Nephron progenitor cell (in vitro differentiated cells): ENCODE results near the gene PLD1.

Experiments used
- DNase-seq: peaks from one replicate; pipeline ENCODE4 v3.0.0; 2021
- H3K27ac Mint-ChIP-seq: 2 replicates; pipeline ENCODE4 v1.8.0; 2021; ENCODE audit warnings: mild to moderate bottlenecking, moderate library complexity, mixed read lengths
- H3K27me3 Mint-ChIP-seq: 2 replicates; pipeline ENCODE4 v1.8.0; 2021; ENCODE audit warnings: mild to moderate bottlenecking, low read depth, mixed read lengths; ENCODE audit not compliant: poor library complexity
- H3K36me3 Mint-ChIP-seq: 2 replicates; pipeline ENCODE4 v1.8.0; 2021; ENCODE audit warnings: low read depth, mixed read lengths
- H3K4me1 Mint-ChIP-seq: 2 replicates; pipeline ENCODE4 v1.8.0; 2021; ENCODE audit warnings: mixed read lengths
- H3K4me3 Mint-ChIP-seq: 2 replicates; pipeline ENCODE4 v1.8.0; 2021; ENCODE audit warnings: mild to moderate bottlenecking, moderate library complexity, mixed read lengths
- H3K9me3 Mint-ChIP-seq: 2 replicates; pipeline ENCODE4 v1.8.0; 2021; ENCODE audit warnings: mild to moderate bottlenecking, moderate library complexity, mixed read lengths
- CTCF ChIP-seq: fragments of 200-600 bp; sonication (generic); IDR thresholded peaks from 2 replicates; pipeline ENCODE4 v1.5.0; 2021; ENCODE audit warnings: antibody characterized with exemption

PLD1 gene

DNA sequence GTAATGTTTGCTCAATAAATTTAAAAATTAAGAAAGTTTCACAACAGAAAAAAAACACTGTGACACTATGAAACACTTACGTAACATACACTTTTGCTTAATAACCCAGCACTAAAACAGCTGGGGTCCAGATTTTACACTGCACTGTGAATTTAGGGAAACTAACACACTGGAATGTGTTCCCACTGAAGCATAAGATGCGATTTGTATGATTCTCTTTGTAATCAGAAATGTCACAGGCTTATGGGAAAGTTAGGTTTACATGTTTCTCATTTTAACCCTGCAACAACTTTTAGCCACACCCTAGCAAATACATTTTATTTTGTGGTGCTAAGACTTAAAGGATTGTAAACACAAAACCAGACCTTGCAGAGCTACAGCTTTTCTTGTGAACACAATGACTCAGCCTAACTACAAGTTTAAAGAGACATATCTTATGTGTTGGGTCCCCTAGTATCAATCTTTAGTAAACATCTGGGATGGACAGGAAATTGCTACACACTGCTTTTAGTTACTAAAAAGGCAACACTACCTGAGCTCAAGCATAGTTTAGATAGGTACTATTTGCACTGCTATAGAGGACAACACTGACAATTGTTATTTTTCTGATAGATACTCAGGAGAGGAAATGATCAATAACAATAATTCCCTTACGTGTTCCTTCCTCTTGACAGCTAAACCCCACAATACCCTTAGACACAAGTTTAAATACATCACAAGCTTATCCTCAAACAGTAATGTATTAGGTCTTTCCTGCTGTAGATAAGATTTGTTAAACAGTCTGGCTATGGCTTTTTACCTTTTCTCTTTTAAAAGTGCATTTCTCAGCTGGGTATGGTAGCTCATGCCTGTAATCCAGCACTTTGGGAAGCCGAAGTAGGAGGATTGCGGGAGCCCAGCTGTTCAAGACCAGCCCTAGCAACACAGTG, 3.8 kb downstream of the PLD1 start:
- TF ChIP-seq CTCF: no peak
- no peaks in the 10 kb centered on the region for H3K9me3 Mint-ChIP-seq
- no peak overlapping the region for H3K4me3 Mint-ChIP-seq
- H3K27ac Mint-ChIP-seq: no peak overlapping the region
- peaks cover 31% of the 10 kb centered on the region for H3K27me3 Mint-ChIP-seq
- DNase-seq: no peak
- peaks cover 3% of the 10 kb centered on the region for H3K36me3 Mint-ChIP-seq
- peaks cover 9% of the 10 kb centered on the region for H3K4me1 Mint-ChIP-seq

DNA sequence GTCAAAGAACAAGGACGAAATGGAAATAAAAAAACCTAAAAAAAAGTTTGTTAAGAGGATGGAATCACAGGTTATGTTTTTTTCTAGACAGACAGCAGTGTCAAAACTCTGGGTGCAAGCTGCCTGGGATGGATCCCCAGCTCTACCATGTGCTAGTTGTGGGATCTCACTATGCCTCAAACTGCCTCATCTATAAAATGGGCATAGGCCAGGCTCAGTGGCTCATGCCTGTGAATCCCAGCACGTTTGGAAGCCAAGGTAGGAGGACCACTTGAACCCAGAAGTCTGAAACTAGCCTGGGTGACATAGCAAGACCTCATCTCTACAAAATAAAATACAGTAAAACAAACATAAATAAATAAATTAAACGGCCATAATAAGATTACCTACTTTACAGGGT, 4.6 kb downstream of the PLD1 start:
- peaks cover 3% of the 10 kb centered on the region for H3K36me3 Mint-ChIP-seq
- H3K27me3 Mint-ChIP-seq: peaks cover 23% of the 10 kb centered on the region
- no peak overlapping the region for H3K27ac Mint-ChIP-seq
- no peak for TF ChIP-seq CTCF
- no peaks in the 10 kb centered on the region for H3K9me3 Mint-ChIP-seq
- H3K4me3 Mint-ChIP-seq: no peak overlapping the region
- peaks cover 7% of the 10 kb centered on the region for H3K4me1 Mint-ChIP-seq
- DNase-seq: no peak

DNA sequence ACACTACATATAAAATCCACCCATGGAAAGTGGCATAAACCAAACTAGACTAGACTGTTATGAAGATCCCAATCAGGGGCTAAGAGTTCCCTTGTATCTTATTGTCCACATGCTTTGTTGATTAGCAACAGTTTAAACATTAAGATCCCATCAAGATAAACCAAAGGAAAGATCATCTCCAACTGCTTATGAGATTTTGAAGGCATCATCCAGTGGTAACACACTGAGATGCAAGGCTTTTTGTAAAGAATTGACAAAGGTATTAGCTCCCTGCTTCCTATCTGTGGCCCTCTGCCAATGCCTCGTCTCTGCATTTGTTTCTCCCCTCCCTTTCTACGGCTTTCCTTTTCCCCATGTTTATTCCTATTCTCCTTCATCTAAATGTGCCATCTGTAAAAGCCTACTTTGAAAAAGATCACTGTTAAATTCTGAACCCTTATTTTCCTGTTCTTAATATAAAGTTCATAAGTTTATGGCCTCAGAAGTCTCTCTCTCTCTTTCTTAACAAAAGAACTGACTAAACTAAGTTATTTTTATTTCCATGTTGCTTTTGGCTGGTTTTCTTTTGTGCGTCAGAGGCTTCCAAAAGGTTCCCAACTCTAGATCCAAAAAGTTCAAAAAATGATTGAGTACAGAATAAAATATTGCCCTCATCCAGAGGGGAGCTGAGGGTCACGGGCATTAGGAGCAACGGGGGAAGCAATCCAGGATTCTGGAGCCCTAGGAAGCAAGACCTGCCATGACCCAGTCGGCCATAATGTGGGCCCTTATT, 5.5 kb downstream of the PLD1 start:
- peaks cover 16% of the 10 kb centered on the region for H3K27me3 Mint-ChIP-seq
- no peaks in the 10 kb centered on the region for H3K9me3 Mint-ChIP-seq
- H3K4me3 Mint-ChIP-seq: no peak overlapping the region
- peaks cover 3% of the 10 kb centered on the region for H3K36me3 Mint-ChIP-seq
- no peak for DNase-seq
- H3K27ac Mint-ChIP-seq: no peak overlapping the region
- H3K4me1 Mint-ChIP-seq: peaks cover 7% of the 10 kb centered on the region
- TF ChIP-seq CTCF: no peak

- TF ChIP-seq CTCF: no peak
- H3K27me3 Mint-ChIP-seq: peaks cover 5% of the 10 kb centered on the region
- H3K4me1 Mint-ChIP-seq: no peaks in the 10 kb centered on the region
Measured at GRCh38 chr3:171803044-171803443, 7.2 kb downstream of the PLD1 start.

DNA sequence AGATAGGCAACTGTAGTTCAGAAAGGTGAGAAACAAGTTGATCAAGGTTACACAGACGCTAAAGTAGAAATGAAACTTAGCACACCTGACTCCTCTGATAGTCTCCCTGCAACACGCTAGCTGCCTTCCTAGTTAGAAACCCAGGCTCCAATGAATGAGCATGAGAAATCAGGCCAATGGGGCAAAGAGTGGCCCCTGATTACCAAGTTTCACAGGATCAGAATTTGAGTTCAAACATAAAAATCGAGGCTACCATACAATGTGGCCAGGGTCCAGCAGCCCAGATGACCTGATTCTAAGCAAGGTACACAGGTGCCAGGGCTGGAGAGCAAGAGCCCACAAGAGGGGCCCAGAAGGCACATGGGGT, 7.7 kb downstream of the PLD1 start:
- no peak for DNase-seq
- no peak for TF ChIP-seq CTCF
- Mint-ChIP-seq H3K36me3 (no peaks in the 10 kb centered on the region), H3K4me3 (no peak overlapping the region), H3K9me3 (no peaks in the 10 kb centered on the region), H3K4me1 (no peaks in the 10 kb centered on the region), H3K27me3 (peaks cover 5% of the 10 kb centered on the region), H3K27ac (no peak overlapping the region)

More at GRCh38 chr3:171803044-171803443, 7.2 kb downstream of the PLD1 start:
- H3K4me3 Mint-ChIP-seq: no peak overlapping the region
- DNase-seq: no peak
- H3K36me3 Mint-ChIP-seq: peaks cover 3% of the 10 kb centered on the region
- no peak overlapping the region for H3K27ac Mint-ChIP-seq
- H3K9me3 Mint-ChIP-seq: no peaks in the 10 kb centered on the region
